GM19324 (cell line): Measurements from ENCODE around the gene SLC24A3.

Source experiments
- ATAC-seq: cut with Tn5 transposase; IDR thresholded peaks from one replicate; pipeline ENCODE4 v1.9.1; 2021; ENCODE audit warnings: mild to moderate bottlenecking, moderate library complexity; ENCODE audit not compliant: unreplicated experiment, low FRiP score

SLC24A3 gene

GRCh38 chr20:19378058-19378457, 165.6 kb downstream of the SLC24A3 start:
- ATAC-seq: no peak

- ATAC-seq: no peak
Measured at GRCh38 chr20:19380211-19380610, 167.8 kb downstream of the SLC24A3 start.

DNA sequence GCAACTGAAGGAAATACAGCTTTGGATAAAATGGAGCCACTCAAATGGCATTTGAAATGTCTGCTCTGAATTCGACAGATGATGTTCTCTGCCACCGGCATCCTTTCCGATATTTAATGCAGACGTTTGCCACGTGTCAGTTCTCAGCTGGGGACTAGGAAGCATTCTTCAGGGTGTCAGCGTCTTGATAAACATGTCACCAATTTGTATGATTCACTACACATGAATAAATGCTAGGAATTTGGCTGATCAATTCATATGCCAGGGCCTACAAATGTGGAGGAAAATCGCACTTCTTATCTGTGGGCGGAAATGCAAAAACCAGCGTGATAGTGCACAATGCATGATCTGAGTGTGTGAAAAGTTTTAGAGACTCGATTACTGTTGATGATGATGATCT, 169.5 kb downstream of the SLC24A3 start:
- no peak for ATAC-seq

- ATAC-seq: no peak
Measured at GRCh38 chr20:19382386-19383340, 170.2 kb downstream of the SLC24A3 start.

- no peak for ATAC-seq
Measured at GRCh38 chr20:19384940-19385339, 172.5 kb downstream of the SLC24A3 start.

- no peak for ATAC-seq
Measured at GRCh38 chr20:19387251-19387650, 174.8 kb downstream of the SLC24A3 start.

GRCh38 chr20:19392344-19393130, 180.1 kb downstream of the SLC24A3 start:
- ATAC-seq: no peak

- no peak for ATAC-seq
Measured at GRCh38 chr20:19396460-19397081, 184.1 kb downstream of the SLC24A3 start.

GRCh38 chr20:19397226-19397625, 184.8 kb downstream of the SLC24A3 start:
- no peak for ATAC-seq

- ATAC-seq: no peak
Measured at GRCh38 chr20:19397666-19398065, 185.2 kb downstream of the SLC24A3 start.

DNA sequence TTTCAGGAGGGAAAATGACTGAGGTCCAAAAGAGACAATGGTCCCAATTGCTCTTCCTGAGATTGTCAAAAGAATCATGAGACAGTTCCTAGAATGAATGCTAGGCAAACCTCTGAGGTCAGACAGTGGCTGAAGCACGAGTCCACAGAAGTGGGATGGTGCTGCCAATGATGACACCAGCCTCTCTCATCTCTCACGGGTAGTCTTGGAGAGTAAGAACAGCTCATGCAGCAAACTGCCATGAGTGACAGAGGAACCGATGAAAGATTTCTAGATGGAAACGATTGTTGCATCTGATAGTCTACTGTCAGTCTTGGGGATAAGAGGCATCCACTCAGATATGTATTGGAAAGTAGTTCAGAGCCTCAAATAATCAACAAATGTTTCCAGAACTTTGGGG, 188.7 kb downstream of the SLC24A3 start:
- no peak for ATAC-seq

DNA sequence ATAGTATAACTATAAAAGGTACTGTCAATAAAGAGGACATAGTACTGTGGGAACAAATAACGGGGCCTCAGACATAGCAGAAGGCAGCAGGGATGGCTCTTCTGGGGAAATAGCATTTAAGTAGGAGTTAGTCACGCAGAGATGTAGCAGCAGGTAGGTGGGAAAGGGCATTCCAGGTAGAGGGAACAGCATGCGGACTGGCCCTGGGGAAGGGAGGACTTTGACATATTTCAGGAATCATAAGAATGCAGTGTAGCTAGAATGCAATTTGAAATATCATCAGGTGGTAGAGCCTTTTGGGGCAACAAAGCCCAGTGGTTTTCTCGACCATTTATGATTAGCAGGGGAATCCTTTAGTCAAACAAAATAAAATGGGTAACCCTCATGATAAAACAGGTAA, 191.1 kb downstream of the SLC24A3 start:
- ATAC-seq: no peak

DNA sequence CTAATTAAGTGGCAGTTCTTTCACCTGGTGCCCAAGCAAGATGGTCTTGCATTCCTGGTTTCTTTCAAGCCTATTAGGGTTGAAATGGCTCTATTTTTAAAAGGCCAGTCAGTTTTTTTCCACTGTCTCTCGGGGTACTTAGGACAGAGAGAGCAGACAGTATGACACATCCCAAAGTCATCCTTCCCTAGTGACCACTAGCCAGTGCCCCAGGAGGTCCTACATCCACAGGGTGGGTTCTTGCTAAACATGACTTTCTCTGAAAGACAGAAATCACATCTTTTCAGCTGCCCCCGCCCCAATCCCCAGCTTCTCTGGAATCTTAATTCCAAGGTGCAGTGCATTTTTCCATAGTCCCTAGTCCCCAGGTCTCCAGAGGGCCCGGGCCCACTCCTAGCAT, 192.4 kb downstream of the SLC24A3 start:
- ATAC-seq: no peak

- no peak for ATAC-seq
Measured at GRCh38 chr20:19405958-19406357, 193.5 kb downstream of the SLC24A3 start.

DNA sequence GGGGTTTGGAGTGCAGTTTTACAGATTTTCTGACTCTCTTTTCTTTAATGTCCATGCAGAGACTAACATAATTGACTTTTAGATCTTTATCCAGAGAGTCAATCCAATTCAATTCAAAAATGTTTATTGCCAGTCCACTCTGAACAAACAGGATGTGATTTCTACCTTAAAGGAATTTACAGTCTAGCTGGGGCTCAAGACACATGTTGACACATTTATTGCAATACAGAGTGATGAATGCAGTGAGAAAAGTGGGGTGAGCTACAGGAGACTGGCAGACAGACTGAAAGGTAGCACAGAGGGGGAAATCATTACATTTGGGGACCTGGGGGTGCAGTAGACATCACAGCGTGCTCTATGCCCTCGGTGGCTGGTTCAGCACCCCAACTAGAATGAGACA, 193.9 kb downstream of the SLC24A3 start:
- ATAC-seq: no peak

DNA sequence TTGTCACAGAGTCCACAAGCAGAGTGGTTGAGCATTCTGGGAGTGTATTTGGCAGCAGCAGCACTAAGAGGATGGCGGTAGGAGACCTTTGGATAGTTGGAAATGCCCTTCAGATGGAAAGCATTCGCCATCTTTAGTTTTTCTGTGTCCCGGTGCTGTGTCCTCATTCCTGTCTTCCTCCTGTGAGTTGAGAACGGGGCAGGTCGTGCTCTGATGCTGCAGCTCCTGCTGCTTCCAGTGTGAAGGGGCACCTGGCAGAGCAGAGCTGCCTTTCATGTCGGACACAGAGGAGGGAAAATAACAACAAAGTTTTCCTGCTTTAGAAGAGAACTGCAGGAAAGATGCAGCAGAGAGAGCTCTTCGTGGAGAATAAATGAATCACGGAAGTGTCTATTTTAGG, 194.8 kb downstream of the SLC24A3 start:
- ATAC-seq: no peak

GRCh38 chr20:19407736-19408135, 195.3 kb downstream of the SLC24A3 start:
- ATAC-seq: no peak

- ATAC-seq: no peak
Measured at GRCh38 chr20:19408971-19409370, 196.5 kb downstream of the SLC24A3 start.

DNA sequence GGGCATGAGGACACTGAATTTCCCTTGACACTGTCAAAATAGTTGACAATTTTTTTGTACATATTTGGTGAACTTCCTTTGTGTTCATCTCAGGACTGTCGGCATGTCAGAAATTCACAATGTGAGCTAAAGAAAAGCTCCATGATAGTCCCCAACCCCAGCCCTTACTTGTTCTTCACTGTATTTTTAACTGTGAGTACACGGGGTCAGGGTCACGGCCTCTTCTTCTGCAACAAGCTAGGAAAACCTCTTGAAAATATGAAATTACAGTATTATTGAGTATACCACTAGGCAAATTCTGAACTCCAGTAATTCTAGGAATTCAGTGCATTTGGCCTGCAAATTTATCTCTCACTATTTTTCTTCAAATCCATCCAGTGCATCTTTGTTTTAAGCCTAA, 199.4 kb downstream of the SLC24A3 start:
- no peak for ATAC-seq

- no peak for ATAC-seq
Measured at GRCh38 chr20:19412254-19412653, 199.8 kb downstream of the SLC24A3 start.

DNA sequence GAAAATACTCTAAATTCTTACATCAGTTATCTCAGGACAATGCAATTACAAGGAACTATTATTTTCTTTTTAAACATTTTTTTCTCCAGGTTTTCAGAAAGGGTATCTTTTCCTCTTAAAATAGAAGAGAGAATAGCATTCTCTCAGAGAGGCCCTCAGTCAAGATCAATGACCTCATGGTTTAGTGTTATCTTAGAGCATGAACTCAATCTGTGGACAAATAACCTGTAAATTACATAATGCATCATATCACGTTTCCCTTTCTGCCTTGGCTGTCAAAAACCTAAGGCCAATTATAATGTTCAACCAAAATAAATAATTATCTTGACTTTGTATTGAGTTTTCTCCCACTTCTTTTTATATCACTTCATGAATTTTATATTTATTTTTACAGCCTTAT, 202.2 kb downstream of the SLC24A3 start:
- no peak for ATAC-seq
